ENCODE data around the gene DYNC2H1. TPM values are rescaled to one million over a fixed set of nuclear protein-coding genes. Genes with fewer than 3 reads are reported as not detected.

Gene DYNC2H1
- total and polyA plus RNA-seq, 7 donors: 0.46 to 29.1 (median 21.3) TPM

GRCh38 chr11:103407641-103408040 lies 298.4 kb downstream of the DYNC2H1 start:
- intact Hi-C loops (cut with DNase I): no loop called here
- 87 to 88% methylated on average over 2 of the region's 2 CpGs for WGBS, 2 donors
- no peak for DNase-seq
- H3K27ac ChIP-seq: no peak overlapping the region
- H3K4me3 ChIP-seq: no peak overlapping the region
- TF ChIP-seq POLR2AphosphoS5 (IDR thresholded peaks at IDR 0.05) (no peak), POLR2A (IDR thresholded peaks at IDR 0.05) (no peak), EP300 (IDR thresholded peaks at IDR 0.05) (no peak)
- TF ChIP-seq, protein P1, sequence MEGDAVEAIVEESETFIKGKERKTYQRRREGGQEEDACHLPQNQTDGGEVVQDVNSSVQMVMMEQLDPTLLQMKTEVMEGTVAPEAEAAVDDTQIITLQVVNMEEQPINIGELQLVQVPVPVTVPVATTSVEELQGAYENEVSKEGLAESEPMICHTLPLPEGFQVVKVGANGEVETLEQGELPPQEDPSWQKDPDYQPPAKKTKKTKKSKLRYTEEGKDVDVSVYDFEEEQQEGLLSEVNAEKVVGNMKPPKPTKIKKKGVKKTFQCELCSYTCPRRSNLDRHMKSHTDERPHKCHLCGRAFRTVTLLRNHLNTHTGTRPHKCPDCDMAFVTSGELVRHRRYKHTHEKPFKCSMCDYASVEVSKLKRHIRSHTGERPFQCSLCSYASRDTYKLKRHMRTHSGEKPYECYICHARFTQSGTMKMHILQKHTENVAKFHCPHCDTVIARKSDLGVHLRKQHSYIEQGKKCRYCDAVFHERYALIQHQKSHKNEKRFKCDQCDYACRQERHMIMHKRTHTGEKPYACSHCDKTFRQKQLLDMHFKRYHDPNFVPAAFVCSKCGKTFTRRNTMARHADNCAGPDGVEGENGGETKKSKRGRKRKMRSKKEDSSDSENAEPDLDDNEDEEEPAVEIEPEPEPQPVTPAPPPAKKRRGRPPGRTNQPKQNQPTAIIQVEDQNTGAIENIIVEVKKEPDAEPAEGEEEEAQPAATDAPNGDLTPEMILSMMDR (IDR thresholded peaks at IDR 0.05): no peak
- H3K27me3 ChIP-seq: no peaks in the 10 kb centered on the region
- no peaks in the 10 kb centered on the region for H3K36me3 ChIP-seq
- H3K9me3 ChIP-seq: no peaks in the 10 kb centered on the region
- H3K4me1 ChIP-seq: no peaks in the 10 kb centered on the region

DNA sequence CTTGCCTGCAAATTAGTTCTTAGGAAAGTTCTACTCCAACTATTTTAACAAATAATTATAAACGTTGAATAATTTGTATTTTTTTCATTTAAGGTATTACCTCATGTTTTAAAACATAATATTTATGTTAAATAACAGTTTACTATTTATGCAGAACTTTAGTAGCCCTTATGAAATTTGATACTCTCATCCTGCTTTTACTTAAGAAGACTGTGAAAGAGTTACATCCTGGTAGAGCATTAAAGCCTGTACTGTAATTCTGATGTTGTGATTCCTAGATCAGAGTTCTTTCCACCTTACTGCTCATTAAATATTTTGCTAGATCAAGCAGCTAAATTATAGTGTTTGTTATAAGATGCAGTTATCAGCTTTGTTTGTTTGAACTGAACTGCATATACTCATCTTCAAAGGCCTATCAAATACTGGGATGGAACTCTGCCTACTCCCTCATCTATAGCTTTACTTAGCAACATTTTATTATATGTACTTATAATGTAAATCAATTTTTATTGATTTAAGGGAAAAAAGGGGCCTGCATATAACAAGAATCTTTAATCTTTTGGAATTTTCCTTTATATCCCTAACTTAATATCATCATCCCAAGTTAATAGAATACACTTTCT lies 304.2 kb downstream of the DYNC2H1 start:
- TF ChIP-seq, protein P1 (IDR thresholded peaks at IDR 0.05): no peak
- no peak for TF ChIP-seq POLR2AphosphoS5 (IDR thresholded peaks at IDR 0.05)
- Histone ChIP-seq H3K36me3 (no peaks in the 10 kb centered on the region), H3K4me1 (no peaks in the 10 kb centered on the region), H3K9me3 (no peaks in the 10 kb centered on the region), H3K4me3 (no peak overlapping the region), H3K27me3 (no peaks in the 10 kb centered on the region), H3K27ac (no peak overlapping the region)
- intact Hi-C loops (cut with DNase I): no loop called here
- 63 to 72% methylated on average over 1 of the region's 1 CpG for WGBS, 2 donors
- no peak for DNase-seq

DNA sequence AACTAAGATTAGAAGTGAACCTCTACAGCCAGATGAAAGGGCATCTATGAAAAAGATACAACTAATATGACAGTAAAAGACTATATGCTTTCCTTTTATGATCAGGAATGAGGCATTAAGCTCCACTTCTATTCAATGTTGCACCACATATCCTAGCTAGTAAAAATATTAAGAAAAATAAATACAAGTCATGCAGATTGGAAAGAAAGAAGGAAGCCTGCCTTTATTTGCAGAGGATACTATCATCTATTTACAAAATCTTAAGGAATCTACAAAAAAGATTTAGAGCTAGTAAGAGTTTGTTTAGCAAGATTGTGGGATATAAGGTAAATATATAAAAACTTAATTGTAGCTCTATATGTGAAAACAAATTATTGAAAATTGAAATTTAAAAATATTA lies 308.8 kb downstream of the DYNC2H1 start:
- DNase-seq: no peak
- Histone ChIP-seq H3K9me3 (no peaks in the 10 kb centered on the region), H3K27me3 (no peaks in the 10 kb centered on the region), H3K36me3 (no peaks in the 10 kb centered on the region), H3K4me3 (no peak overlapping the region), H3K4me1 (no peaks in the 10 kb centered on the region), H3K27ac (no peak overlapping the region)
- TF ChIP-seq EP300 (IDR thresholded peaks at IDR 0.05) (no peak), POLR2AphosphoS5 (IDR thresholded peaks at IDR 0.05) (no peak)
- intact Hi-C loops (cut with DNase I): no loop called here

DNA sequence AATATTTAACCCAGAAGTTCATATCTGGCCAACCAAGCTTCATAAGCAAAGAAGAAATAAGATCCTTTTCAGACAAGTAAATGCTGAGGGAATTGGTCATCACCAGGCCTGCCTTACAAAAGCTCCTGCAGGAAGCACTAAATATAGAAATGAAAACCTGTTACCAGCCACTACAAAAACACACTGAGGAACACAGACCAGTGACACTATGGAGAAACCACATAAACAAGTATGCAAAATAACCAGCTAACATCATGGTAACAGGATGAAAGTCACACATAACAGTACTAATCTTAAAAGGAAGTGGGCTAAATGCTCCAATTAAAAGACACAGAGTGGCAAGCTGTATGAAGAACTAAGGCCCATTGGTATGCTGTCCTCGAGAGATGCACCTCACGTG lies 311.4 kb downstream of the DYNC2H1 start:
- Histone ChIP-seq H3K27ac (no peak overlapping the region), H3K36me3 (no peaks in the 10 kb centered on the region), H3K4me3 (no peak overlapping the region), H3K9me3 (no peaks in the 10 kb centered on the region), H3K27me3 (no peaks in the 10 kb centered on the region), H3K4me1 (no peaks in the 10 kb centered on the region)
- WGBS, 2 donors: 83 to 92% methylated on average over 2 of the region's 2 CpGs
- TF ChIP-seq, protein P1 (IDR thresholded peaks at IDR 0.05): no peak
- no peak for TF ChIP-seq EP300 (IDR thresholded peaks at IDR 0.05)
- no peak for TF ChIP-seq POLR2A (IDR thresholded peaks at IDR 0.05)
- TF ChIP-seq POLR2AphosphoS5 (IDR thresholded peaks at IDR 0.05): no peak
- DNase-seq: no peak
- intact Hi-C loops (cut with DNase I): no loop called here

- H3K4me1 ChIP-seq: no peaks in the 10 kb centered on the region
- H3K4me3 ChIP-seq: no peak overlapping the region
- intact Hi-C loops (cut with DNase I): no loop called here
- 66 to 78% methylated on average over 6 of the region's 6 CpGs for WGBS, 2 donors
- H3K27ac ChIP-seq: no peak overlapping the region
- no peaks in the 10 kb centered on the region for H3K27me3 ChIP-seq
- no peak for DNase-seq
- TF ChIP-seq, protein P1 (IDR thresholded peaks at IDR 0.05): no peak
- no peak for TF ChIP-seq POLR2AphosphoS5 (IDR thresholded peaks at IDR 0.05)
- TF ChIP-seq EP300 (IDR thresholded peaks at IDR 0.05): no peak
- TF ChIP-seq POLR2A (IDR thresholded peaks at IDR 0.05): no peak
- H3K9me3 ChIP-seq: no peaks in the 10 kb centered on the region
- H3K36me3 ChIP-seq: peaks cover 0 to 9% (median 0%) of the 10 kb centered on the region in 4 donors
Measured at GRCh38 chr11:103433386-103434072, 324.3 kb downstream of the DYNC2H1 start.

All from sigmoid colon (tissue), 7 donors.